Choroid plexus epithelial cell (primary cell): ENCODE data around the gene PIK3R4.

Experiments
- DNase-seq: peaks from one replicate; pipeline ENCODE4 v3.0.0-alpha.2; 2010; ENCODE audit warnings: low read depth
- H3K4me3 ChIP-seq: 2 replicates; pipeline ENCODE4 v1.5.1; 2011; ENCODE audit warnings: low read depth, mild to moderate bottlenecking, control low read depth, low read length, moderate library complexity
- CTCF ChIP-seq: conservative IDR thresholded peaks from 2 replicates; pipeline ENCODE4 v1.5.1; 2011; ENCODE audit warnings: low read depth, mild to moderate bottlenecking, control low read depth, inconsistent platforms, low read length, moderate library complexity

PIK3R4 gene

GRCh38 chr3:130743354-130743753 lies 3.3 kb downstream of the PIK3R4 start:
- no peak for TF ChIP-seq CTCF
- DNase-seq = no peak

GRCh38 chr3:130741946-130742610 lies 4.6 kb downstream of the PIK3R4 start:
- no peak overlapping the region for H3K4me3 ChIP-seq
- TF ChIP-seq CTCF = no peak
- DNase-seq = no peak

More at GRCh38 chr3:130743354-130743753, 3.3 kb downstream of the PIK3R4 start:
- H3K4me3 ChIP-seq = no peak overlapping the region

- TF ChIP-seq CTCF = no peak
- no peak overlapping the region for H3K4me3 ChIP-seq
- DNase-seq = no peak
These were observed 6.8 kb downstream of the PIK3R4 start for GRCh38 chr3:130739848-130740247.

- TF ChIP-seq CTCF = no peak
- no peak overlapping the region for H3K4me3 ChIP-seq
- DNase-seq = no peak
These were observed 8.4 kb downstream of the PIK3R4 start for GRCh38 chr3:130738241-130738640.

GRCh38 chr3:130737622-130738021 lies 9.0 kb downstream of the PIK3R4 start:
- DNase-seq = no peak
- no peak overlapping the region for H3K4me3 ChIP-seq
- TF ChIP-seq CTCF = no peak

- no peak for TF ChIP-seq CTCF
- H3K4me3 ChIP-seq = no peak overlapping the region
- no peak for DNase-seq
These were observed 13.3 kb downstream of the PIK3R4 start for GRCh38 chr3:130733236-130733875.

- no peak overlapping the region for H3K4me3 ChIP-seq
- TF ChIP-seq CTCF = no peak
- no peak for DNase-seq
These were observed 14.1 kb downstream of the PIK3R4 start for GRCh38 chr3:130732501-130732900.
